GM06990 (cell line): Measurements from ENCODE around the gene MAP2K7.
"Not testable (repeated sequence)": the region's sequence is repeated elsewhere in the genome, so short reads cannot be mapped to it uniquely, and the experiment has no call there.

ENCODE experiments used
- DNase-seq: peaks from one replicate; pipeline ENCODE4 v3.0.0-alpha.2; 2011; ENCODE audit not compliant: insufficient read length; ENCODE audit errors: extremely low read depth
- H3K27me3 ChIP-seq: replicated peaks from 2 replicates; pipeline ENCODE4 v1.6.0; 2011; ENCODE audit warnings: low read length; ENCODE audit not compliant: control insufficient read depth, insufficient read depth
- H3K36me3 ChIP-seq: 2 replicates; pipeline ENCODE4 v1.5.1; 2011; ENCODE audit warnings: low read length; ENCODE audit not compliant: control insufficient read depth, insufficient read depth
- H3K4me3 ChIP-seq: replicated peaks from 2 replicates; pipeline ENCODE4 v1.5.1; 2011; ENCODE audit warnings: low read depth, mild to moderate bottlenecking, control low read depth, low read length
- TF ChIP-seq, protein P1 (sequence below): IDR thresholded peaks from 2 replicates; pipeline ENCODE4 v1.5.1; 2011; ENCODE audit warnings: low read length, control low read depth, mild to moderate bottlenecking, inconsistent platforms; ENCODE audit not compliant: insufficient read depth, poor library complexity, severe bottlenecking

The MAP2K7 gene

DNA sequence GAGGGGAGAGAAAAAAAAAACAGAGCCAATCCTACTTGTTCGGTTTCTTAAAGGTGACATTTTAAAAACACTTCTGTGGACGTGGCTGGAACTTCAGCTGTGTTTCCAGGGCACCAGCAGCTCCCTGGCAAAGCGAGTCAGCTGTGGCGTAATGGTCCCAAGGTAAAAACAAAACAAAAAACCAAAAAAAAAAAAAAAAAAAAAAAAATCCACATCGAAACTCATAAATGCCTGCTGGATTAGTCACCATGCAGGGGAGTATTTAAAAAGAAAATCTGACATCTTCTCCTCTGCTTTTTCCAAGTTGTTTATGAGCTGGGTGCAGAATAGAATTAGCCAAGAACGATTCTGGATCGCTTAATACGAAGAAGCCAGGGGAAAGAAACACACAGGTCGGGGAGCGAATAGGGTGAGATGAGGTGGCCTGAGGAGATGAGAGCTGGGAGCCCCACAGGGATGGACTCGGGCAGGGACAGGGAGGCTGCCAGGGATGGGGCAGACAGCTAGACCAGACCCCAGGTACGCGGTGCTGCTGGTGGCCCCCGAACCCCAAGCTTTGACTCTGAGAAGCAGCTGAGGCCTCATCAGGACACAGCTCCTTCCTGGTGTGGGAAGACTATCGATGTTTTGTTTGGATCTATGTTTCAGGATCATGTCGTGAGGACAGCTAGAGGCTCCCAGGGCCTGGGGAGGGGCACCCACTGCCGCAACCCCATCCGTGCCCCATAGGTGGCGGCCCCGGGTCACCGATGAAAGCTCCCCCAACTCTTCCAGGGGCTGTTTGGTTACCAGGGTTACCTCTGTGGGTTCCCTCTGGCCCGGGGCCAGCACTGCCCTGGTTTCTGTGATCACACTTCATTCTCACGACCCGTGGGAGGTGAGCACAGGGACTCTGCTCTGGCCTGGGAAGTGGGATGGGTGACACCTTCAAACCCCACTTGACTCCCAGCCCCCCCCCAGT is 25.3 kb downstream of the MAP2K7 start:
- H3K36me3 ChIP-seq: peaks cover 14% of the 10 kb centered on the region
- no peak overlapping the region for H3K4me3 ChIP-seq
- no peaks in the 10 kb centered on the region for H3K27me3 ChIP-seq
- DNase-seq: peak; percentile 74
- TF ChIP-seq, protein P1, sequence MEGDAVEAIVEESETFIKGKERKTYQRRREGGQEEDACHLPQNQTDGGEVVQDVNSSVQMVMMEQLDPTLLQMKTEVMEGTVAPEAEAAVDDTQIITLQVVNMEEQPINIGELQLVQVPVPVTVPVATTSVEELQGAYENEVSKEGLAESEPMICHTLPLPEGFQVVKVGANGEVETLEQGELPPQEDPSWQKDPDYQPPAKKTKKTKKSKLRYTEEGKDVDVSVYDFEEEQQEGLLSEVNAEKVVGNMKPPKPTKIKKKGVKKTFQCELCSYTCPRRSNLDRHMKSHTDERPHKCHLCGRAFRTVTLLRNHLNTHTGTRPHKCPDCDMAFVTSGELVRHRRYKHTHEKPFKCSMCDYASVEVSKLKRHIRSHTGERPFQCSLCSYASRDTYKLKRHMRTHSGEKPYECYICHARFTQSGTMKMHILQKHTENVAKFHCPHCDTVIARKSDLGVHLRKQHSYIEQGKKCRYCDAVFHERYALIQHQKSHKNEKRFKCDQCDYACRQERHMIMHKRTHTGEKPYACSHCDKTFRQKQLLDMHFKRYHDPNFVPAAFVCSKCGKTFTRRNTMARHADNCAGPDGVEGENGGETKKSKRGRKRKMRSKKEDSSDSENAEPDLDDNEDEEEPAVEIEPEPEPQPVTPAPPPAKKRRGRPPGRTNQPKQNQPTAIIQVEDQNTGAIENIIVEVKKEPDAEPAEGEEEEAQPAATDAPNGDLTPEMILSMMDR: peak; percentile 62

DNA sequence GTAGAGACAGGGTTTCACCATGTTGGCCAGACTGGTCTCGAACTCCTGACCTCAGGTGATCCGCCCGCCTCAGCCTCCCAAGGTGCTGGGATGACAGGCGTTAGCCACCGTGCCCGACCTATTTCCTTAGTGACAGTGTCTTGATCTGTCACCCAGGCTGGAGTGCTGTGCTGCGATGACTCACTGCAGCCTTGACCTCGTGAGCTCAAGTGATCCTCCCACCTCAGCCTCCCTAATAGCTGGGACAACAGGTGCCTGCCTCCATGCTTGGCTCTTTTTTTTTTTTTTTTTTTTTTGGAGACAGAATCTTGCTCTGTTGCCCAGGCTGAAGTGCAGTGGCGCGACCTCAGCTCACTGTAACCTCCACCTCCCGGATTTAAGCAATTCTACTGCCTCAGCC is 26.4 kb downstream of the MAP2K7 start:
- not testable (repeated sequence) for DNase-seq, H3K27me3 ChIP-seq, H3K4me3 ChIP-seq
- H3K36me3 ChIP-seq: peaks cover 19% of the 10 kb centered on the region

DNA sequence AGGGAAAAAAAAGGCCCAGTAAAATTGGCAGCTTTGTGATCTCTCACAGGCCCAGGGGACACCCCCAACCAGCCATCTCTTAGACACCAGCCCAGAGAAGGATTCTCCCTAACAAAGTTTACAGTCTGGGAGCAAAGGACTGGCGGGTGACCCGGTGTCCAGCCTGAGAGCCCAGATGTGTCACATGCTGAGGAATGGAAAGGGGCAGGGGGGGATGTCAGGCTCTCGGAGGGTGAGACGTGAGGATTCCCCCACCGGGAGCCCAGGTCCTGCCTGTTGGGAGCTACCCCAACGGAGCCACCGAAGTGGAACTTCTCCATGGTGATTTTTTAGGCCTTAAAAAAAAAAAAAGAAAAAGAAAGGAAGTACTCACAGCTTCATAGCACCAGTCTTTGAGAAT is 27.1 kb downstream of the MAP2K7 start:
- Histone ChIP-seq H3K27me3 (no peaks in the 10 kb centered on the region), H3K4me3 (no peak overlapping the region), H3K36me3 (peaks cover 23% of the 10 kb centered on the region)
- TF ChIP-seq, protein P1: no peak
- DNase-seq: no peak

DNA sequence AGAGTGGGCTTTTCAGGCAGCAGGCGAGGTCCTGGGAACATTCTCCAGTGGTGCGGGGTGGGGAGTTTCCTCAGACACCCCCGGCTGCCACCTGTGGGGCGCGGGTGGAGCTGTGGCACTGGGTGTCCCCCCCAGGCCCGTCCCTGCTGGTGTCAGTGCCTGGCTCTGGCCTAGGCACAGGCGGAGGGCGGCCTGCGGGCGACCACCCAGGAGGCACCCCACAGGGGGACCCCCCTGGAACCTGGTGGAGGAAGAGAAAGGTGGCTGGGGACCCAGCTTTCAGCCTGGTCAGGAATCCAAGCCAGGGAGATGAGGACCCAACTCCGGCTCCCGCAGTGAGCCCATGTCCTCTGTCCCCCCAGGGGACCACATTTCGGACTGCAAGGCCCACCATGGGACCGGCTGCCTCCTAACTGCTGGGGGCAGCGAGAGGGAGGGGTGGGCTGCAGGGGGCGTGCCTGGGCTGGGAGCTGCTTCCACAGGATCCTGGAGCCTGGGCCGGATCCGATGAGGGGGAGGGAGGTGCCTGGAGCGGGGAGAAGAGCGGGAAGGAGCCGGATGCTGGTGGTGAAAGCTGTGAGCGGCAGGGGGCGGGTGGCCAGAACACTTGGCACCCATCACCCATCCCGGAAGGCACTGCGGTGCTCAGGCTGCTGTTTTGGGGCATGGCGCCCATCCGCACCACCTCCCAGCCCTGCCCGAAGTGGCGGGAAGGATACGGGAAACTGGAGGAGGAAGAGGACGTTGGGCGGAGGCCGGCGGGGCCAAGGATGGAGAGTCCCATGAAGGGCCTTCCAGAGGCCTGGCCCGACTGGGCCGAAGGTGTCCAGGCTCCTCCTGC is 27.8 kb downstream of the MAP2K7 start:
- TF ChIP-seq, protein P1: no peak
- H3K27me3 ChIP-seq: no peaks in the 10 kb centered on the region
- peak; percentile 14 for DNase-seq

DNA sequence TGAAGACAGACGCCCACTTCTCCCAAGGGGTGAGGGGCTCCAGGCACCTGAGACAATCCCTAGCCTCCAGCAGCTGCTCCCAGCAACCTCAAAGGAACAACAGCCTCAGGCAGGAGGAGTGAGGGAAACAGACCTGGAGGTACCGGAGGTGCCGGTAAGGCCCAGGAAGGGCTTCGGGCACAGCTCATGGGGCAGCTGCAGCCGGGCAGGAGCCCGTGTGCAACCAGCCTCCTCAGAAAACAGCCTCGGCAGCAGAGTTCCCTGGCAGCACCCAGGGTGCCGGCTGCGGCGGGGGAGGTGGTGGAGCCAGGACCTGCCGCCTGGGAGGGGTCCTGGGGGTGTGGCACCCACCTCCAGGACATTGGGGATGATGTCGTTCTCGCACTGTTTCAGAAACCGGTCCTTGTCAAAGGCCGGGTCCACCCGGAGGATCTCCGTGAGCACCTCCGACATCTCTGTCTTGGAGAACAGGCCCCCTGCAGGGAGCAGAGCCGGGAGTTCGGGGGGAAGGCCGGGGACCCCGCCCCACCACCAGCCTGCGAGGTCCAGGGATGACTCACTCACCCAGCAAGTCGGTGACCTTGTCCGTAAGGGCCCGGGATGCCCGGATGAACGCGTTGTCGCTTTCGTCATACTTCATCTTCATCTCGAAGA is 28.7 kb downstream of the MAP2K7 start:
- Histone ChIP-seq H3K36me3 (peaks cover 23% of the 10 kb centered on the region), H3K4me3 (no peak overlapping the region), H3K27me3 (no peaks in the 10 kb centered on the region)
- DNase-seq: no peak
- TF ChIP-seq, protein P1: no peak

More for the DNA sequence above, 27.8 kb downstream of the MAP2K7 start:
- no peak overlapping the region for H3K4me3 ChIP-seq
- peaks cover 23% of the 10 kb centered on the region for H3K36me3 ChIP-seq

DNA sequence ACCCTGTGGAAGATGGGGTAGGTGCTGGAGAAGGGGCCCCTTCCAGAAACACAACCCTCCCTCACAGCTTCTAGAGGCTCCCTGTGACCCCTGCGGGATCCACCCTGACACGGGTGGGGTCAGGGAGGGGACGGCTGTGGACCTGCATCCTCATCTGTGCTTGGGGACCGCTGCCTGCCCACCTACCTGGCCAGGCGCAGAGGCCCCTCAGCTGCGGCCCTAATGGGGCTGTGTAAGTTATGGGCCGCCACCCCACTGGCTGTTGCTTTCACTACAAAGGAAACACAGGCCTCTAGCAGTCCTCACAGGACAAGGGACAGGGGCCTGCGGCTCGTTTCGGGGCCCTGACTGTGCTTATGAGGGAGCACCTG is 29.2 kb downstream of the MAP2K7 start:
- no peaks in the 10 kb centered on the region for H3K27me3 ChIP-seq
- TF ChIP-seq, protein P1: no peak
- DNase-seq: no peak
- H3K4me3 ChIP-seq: no peak overlapping the region
- peaks cover 24% of the 10 kb centered on the region for H3K36me3 ChIP-seq
